Measurements from ENCODE around the gene PTPRA.

PTPRA gene

GRCh38 chr20:3010985-3011723 lies 137.9 kb downstream of the PTPRA start:
- no peak for DNase-seq (ENCODE audit: low read depth in 1 of 2, low spot score in 1 of 2)
- no peak overlapping the region for H3K4me3 ChIP-seq (replicated peaks; ENCODE audit: insufficient read depth, low read length)

GRCh38 chr20:3011752-3012151 lies 138.5 kb downstream of the PTPRA start:
- TF ChIP-seq POLR2AphosphoS5 (IDR thresholded peaks at IDR 0.05; ENCODE audit: low read depth) (no peak), GABPA (IDR thresholded peaks at IDR 0.05; ENCODE audit: low read depth) (no peak), REST (IDR thresholded peaks at IDR 0.05; ENCODE audit: insufficient replicate concordance, low read depth) (no peak), SPI1 (IDR thresholded peaks at IDR 0.05; ENCODE audit: borderline replicate concordance, low read depth) (no peak)
- TF ChIP-seq, protein P1, sequence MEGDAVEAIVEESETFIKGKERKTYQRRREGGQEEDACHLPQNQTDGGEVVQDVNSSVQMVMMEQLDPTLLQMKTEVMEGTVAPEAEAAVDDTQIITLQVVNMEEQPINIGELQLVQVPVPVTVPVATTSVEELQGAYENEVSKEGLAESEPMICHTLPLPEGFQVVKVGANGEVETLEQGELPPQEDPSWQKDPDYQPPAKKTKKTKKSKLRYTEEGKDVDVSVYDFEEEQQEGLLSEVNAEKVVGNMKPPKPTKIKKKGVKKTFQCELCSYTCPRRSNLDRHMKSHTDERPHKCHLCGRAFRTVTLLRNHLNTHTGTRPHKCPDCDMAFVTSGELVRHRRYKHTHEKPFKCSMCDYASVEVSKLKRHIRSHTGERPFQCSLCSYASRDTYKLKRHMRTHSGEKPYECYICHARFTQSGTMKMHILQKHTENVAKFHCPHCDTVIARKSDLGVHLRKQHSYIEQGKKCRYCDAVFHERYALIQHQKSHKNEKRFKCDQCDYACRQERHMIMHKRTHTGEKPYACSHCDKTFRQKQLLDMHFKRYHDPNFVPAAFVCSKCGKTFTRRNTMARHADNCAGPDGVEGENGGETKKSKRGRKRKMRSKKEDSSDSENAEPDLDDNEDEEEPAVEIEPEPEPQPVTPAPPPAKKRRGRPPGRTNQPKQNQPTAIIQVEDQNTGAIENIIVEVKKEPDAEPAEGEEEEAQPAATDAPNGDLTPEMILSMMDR (IDR thresholded peaks at IDR 0.05; ENCODE audit: insufficient read depth, low read length), result no peak
- Histone ChIP-seq H3K27me3 (ENCODE audit: insufficient read depth, poor library complexity, severe bottlenecking) (no peaks in the 10 kb centered on the region), H3K27ac (replicated peaks) (no peak overlapping the region), H3K4me3 (replicated peaks; ENCODE audit: insufficient read depth, low read length) (no peak overlapping the region)
- DNase-seq (ENCODE audit: low read depth in 1 of 2, low spot score in 1 of 2), result no peak

More at GRCh38 chr20:3010985-3011723, 137.9 kb downstream of the PTPRA start:
- no peak for TF ChIP-seq SPI1 (IDR thresholded peaks at IDR 0.05; ENCODE audit: borderline replicate concordance, low read depth)
- no peak for TF ChIP-seq REST (IDR thresholded peaks at IDR 0.05; ENCODE audit: insufficient replicate concordance, low read depth)
- TF ChIP-seq GABPA (IDR thresholded peaks at IDR 0.05; ENCODE audit: low read depth), result no peak
- no peak for TF ChIP-seq POLR2AphosphoS5 (IDR thresholded peaks at IDR 0.05; ENCODE audit: low read depth)
- TF ChIP-seq, protein P1 (IDR thresholded peaks at IDR 0.05; ENCODE audit: insufficient read depth, low read length), result no peak
- H3K27ac ChIP-seq (replicated peaks), result no peak overlapping the region
- no peaks in the 10 kb centered on the region for H3K27me3 ChIP-seq (ENCODE audit: insufficient read depth, poor library complexity, severe bottlenecking)

DNA sequence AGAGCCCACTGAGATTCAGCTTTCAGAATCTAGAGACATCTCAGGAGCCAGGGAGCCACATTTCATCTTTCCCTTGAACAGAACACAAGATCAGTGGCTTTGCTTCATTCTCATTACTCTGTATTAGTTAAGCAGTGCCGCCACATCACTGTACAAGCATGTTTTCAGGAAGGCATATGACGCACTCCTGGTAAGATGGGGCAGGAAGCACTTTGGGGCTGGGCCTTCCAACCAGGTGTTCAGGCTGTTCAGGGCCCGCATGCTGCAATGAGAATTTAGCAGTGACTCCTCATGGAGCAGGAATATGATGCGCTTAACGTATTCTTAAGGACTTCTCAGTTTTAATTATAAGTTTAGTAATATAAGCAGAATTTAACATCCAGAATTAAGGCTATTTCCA lies 140.5 kb downstream of the PTPRA start:
- TF ChIP-seq REST (IDR thresholded peaks at IDR 0.05; ENCODE audit: insufficient replicate concordance, low read depth), result no peak
- no peak for TF ChIP-seq POLR2AphosphoS5 (IDR thresholded peaks at IDR 0.05; ENCODE audit: low read depth)
- H3K27me3 ChIP-seq (ENCODE audit: insufficient read depth, poor library complexity, severe bottlenecking), result no peaks in the 10 kb centered on the region
- no peak overlapping the region for H3K27ac ChIP-seq (replicated peaks)
- DNase-seq (ENCODE audit: low read depth in 1 of 2, low spot score in 1 of 2), result no peak
- H3K4me3 ChIP-seq (replicated peaks; ENCODE audit: insufficient read depth, low read length), result no peak overlapping the region
